ENCODE data around the gene ELL2. TPM values are rescaled to one million over a fixed set of nuclear protein-coding genes. Genes with fewer than 3 reads are reported as not detected.

ELL2 gene
- total and polyA plus RNA-seq, 2 of the 13 experiments (the other 11 are each of a cell fraction or from before 2014, with no cell fraction given) = 78.9 to 97.1 TPM

DNA sequence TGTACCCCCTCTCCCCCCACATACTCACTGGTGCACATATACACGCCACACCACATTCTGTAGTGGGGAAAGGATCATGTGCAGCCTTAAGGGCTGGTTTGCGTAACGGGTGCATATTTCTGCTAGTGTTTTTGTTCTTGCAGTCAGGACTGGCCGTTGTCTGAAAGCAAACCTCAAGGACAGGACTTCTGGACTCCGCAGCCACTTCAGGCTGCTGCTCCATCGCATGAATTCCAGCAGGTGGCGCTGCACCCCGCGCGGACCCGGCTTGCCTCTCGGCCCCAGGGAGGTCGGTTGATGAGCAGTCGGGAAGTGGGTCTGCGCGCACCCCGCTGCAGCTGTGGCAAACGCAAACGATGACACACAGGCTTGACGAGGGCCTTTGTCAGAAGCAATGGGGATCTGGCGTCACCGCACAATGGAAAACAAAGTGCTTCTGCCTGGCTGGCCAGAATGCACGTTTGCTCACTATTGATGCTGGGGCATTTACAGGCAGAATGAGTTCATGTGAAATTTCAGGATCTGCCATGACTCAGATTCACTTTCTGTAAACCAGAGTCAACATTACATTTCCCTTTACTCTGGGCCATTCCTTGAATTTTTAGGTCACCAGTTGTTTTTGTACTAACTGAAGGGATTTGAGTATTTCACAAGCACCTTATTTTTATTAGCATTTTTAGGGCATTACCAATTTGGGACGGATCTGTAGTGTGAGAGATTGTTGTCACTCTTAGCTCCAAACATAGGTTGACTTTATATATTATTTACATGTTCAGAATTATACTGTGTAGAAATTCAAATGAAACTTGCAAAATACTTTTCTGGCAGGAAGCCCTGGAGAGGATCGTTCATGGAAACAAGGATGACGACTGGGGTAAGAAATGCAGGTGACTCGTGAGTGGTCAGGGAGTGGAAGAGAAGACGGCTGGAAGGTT lies 102.7 kb downstream of the ELL2 start (continued):
- TF ChIP-seq THRA (CRISPR knock-in tag; IDR thresholded peaks at IDR 0.05; ENCODE audit: borderline replicate concordance) (peak; percentile 76; the same call in 1 of the 2 replicates), KLF6 (CRISPR knock-in tag; IDR thresholded peaks at IDR 0.05) (no peak), HBP1 (CRISPR knock-in tag; IDR thresholded peaks at IDR 0.05; ENCODE audit: low read depth) (0 out of 2 replicates have a peak, but pooled peaks have one; percentile 45), CBFB (CRISPR knock-in tag; IDR thresholded peaks at IDR 0.05) (peak; percentile 80), FOXK1 (CRISPR knock-in tag; IDR thresholded peaks at IDR 0.05; ENCODE audit: borderline replicate concordance, low read depth) (no peak; the same call in 1 of the 2 replicates), STAG1 (CRISPR knock-in tag; IDR thresholded peaks at IDR 0.05) (peak; percentile 100), ZNF891 (CRISPR knock-in tag; IDR thresholded peaks at IDR 0.05) (peak; percentile 62; the same call in 1 of the 2 replicates), FOXO1 (CRISPR knock-in tag; IDR thresholded peaks at IDR 0.05) (peak; percentile 91), ZNF883 (CRISPR knock-in tag; IDR thresholded peaks at IDR 0.05; ENCODE audit: not compliant biosample characterization) (no peak), CHCHD3 (CRISPR knock-in tag; IDR thresholded peaks at IDR 0.05) (no peak), HIC2 (CRISPR knock-in tag; IDR thresholded peaks at IDR 0.05; ENCODE audit: low read depth) (no peak; the same call in 1 of the 2 replicates), GATAD2A (CRISPR knock-in tag; IDR thresholded peaks at IDR 0.05) (peak; percentile 91), ZNF605 (CRISPR knock-in tag; IDR thresholded peaks at IDR 0.05) (peak; percentile 92), PAX8 (CRISPR knock-in tag; IDR thresholded peaks at IDR 0.05; ENCODE audit: borderline replicate concordance) (no peak), MAF1 (CRISPR knock-in tag; IDR thresholded peaks at IDR 0.05; ENCODE audit: borderline replicate concordance) (0 out of 2 replicates have a peak, but pooled peaks have one; percentile 31), ZFAT (CRISPR knock-in tag; conservative IDR thresholded peaks at IDR 0.05) (no peak), RAD21 (CRISPR knock-in tag; IDR thresholded peaks at IDR 0.05) (peak; percentile 99), NR1H2 (CRISPR knock-in tag; IDR thresholded peaks at IDR 0.05; ENCODE audit: borderline replicate concordance, low read depth) (no peak), MEIS2 (CRISPR knock-in tag; IDR thresholded peaks at IDR 0.05) (no peak; the same call in 1 of the 2 replicates), EZH2 (conservative IDR thresholded peaks at IDR 0.05; ENCODE audit: low read depth, low read length) (no peak)
- TF ChIP-seq, protein P1, sequence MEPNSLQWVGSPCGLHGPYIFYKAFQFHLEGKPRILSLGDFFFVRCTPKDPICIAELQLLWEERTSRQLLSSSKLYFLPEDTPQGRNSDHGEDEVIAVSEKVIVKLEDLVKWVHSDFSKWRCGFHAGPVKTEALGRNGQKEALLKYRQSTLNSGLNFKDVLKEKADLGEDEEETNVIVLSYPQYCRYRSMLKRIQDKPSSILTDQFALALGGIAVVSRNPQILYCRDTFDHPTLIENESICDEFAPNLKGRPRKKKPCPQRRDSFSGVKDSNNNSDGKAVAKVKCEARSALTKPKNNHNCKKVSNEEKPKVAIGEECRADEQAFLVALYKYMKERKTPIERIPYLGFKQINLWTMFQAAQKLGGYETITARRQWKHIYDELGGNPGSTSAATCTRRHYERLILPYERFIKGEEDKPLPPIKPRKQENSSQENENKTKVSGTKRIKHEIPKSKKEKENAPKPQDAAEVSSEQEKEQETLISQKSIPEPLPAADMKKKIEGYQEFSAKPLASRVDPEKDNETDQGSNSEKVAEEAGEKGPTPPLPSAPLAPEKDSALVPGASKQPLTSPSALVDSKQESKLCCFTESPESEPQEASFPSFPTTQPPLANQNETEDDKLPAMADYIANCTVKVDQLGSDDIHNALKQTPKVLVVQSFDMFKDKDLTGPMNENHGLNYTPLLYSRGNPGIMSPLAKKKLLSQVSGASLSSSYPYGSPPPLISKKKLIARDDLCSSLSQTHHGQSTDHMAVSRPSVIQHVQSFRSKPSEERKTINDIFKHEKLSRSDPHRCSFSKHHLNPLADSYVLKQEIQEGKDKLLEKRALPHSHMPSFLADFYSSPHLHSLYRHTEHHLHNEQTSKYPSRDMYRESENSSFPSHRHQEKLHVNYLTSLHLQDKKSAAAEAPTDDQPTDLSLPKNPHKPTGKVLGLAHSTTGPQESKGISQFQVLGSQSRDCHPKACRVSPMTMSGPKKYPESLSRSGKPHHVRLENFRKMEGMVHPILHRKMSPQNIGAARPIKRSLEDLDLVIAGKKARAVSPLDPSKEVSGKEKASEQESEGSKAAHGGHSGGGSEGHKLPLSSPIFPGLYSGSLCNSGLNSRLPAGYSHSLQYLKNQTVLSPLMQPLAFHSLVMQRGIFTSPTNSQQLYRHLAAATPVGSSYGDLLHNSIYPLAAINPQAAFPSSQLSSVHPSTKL (CRISPR knock-in tag; IDR thresholded peaks at IDR 0.05) = peak; percentile 91

Measured in HepG2 (cell line).